Activated naive CD8-positive, alpha-beta T cell treated with anti-CD3 and anti-CD28 coated beads, Interleukin-2, amount 10 ng/mL, durations not matched to agents 7 days and 5 days (primary cell): ENCODE results near the gene RRP8. TPM values are rescaled to one million over a fixed set of nuclear protein-coding genes. Genes with fewer than 3 reads are reported as not detected.
A peak's percentile ranks its signal among the peaks of the same experiment; 100 is the strongest.

Source experiments
- ATAC-seq: fragments of 150-1000 bp; cut with Tn5 transposase; one replicate; pipeline ENCODE4 v1.10.0; 2021; ENCODE audit warnings: low read depth, moderate library complexity
- POLR2A ChIA-PET: fragments of 350-600 bp; sonication (Branson Sonifier 250); formaldehyde crosslinking; loops from one replicate; lab custom pipeline; 2021; ENCODE audit warnings: antibody characterized with exemption; lab: Charles Lee
- DNase-seq: peaks from one replicate; pipeline ENCODE4 v3.0.0; 2021
- H3K27ac Mint-ChIP-seq: one replicate; pipeline ENCODE4 v1.8.0; 2022; ENCODE audit warnings: mild to moderate bottlenecking, mixed read lengths
- H3K27me3 Mint-ChIP-seq: one replicate; pipeline ENCODE4 v1.8.0; 2022; ENCODE audit warnings: mild to moderate bottlenecking, moderate library complexity, mixed read lengths
- H3K36me3 Mint-ChIP-seq: one replicate; pipeline ENCODE4 v1.8.0; 2021; ENCODE audit warnings: mild to moderate bottlenecking, mixed read lengths
- H3K4me1 Mint-ChIP-seq: one replicate; pipeline ENCODE4 v1.8.0; 2021; ENCODE audit warnings: mixed read lengths
- H3K4me3 Mint-ChIP-seq: one replicate; pipeline ENCODE4 v1.8.0; 2022; ENCODE audit warnings: mild to moderate bottlenecking, moderate library complexity, mixed read lengths
- H3K9me3 Mint-ChIP-seq: one replicate; pipeline ENCODE4 v1.8.0; 2021; ENCODE audit warnings: mixed read lengths
- total RNA-seq, 2 experiments: library from RNA; stranded (reverse); gene quantifications; one replicate each; pipeline ENCODE4 v1.2.3, GENCODE V29; 2021

Gene RRP8
- total RNA-seq, 2 experiments from 2014 or later: 31.7 to 34.4 TPM

DNA sequence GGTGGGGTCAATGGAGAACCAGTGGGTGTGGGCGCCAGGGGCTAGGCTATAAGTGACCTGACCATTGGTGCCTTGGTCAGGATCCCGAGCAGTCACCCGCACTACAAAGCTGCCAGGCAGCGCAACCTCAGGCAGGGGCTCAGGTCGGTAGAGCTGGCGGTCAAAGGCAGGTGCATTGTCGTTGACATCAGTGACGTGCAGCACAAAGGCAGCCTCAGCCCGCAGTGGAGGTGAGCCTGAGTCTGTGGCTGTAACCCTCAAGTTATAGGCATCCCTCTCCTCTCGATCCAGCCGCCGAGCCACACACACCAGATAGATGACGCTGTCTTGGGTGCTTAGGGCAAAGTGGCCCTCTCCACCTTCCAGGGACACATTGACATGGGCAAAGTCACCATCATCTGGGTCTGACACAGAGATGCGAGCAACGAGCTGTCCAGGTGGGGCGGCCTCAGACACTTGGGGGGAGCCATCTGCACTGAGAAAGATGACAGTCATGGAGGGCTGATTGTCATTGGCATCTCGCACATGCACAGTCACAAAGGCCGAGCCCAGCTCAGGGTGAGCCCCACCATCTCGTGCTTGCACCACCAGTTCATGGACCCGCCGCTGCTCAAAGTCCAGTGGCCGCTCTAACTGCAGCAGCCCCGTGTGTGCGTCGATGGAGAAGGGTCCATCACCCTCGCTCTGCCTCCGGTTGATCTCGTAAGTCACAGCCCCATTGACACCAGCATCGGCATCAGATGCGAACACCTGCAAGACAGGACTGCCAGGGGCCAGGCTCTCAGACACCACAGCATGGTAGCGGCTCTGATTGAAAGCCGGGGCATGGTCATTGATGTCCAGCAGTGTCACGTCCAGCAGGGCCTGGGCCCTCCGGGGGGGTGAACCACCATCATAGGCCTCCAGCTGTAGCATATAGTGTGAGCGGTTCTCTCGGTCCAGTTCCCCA is 36.9 kb upstream of the RRP8 start:
- H3K4me3 Mint-ChIP-seq: no peak overlapping the region
- no peak for ATAC-seq
- POLR2A ChIA-PET: no interaction called here

GRCh38 chr11:6638429-6638828 is 35.0 kb upstream of the RRP8 start:
- Mint-ChIP-seq H3K9me3 (no peaks in the 10 kb centered on the region), H3K27ac (no peak overlapping the region), H3K27me3 (no peaks in the 10 kb centered on the region), H3K4me1 (peaks cover 5% of the 10 kb centered on the region), H3K4me3 (no peak overlapping the region), H3K36me3 (no peaks in the 10 kb centered on the region)
- POLR2A ChIA-PET: interaction anchor here (1.4 kb wide), 2 partner anchors 11 to 20 kb away, joined by 3 to 5 read pairs; partner anchors contain the start of gene TPP1
- no peak for ATAC-seq
- DNase-seq: no peak

More for the DNA sequence above, 36.9 kb upstream of the RRP8 start:
- Mint-ChIP-seq H3K9me3 (no peaks in the 10 kb centered on the region), H3K27ac (no peak overlapping the region), H3K4me1 (peaks cover 8% of the 10 kb centered on the region), H3K36me3 (no peaks in the 10 kb centered on the region), H3K27me3 (no peaks in the 10 kb centered on the region)
- no peak for DNase-seq

DNA sequence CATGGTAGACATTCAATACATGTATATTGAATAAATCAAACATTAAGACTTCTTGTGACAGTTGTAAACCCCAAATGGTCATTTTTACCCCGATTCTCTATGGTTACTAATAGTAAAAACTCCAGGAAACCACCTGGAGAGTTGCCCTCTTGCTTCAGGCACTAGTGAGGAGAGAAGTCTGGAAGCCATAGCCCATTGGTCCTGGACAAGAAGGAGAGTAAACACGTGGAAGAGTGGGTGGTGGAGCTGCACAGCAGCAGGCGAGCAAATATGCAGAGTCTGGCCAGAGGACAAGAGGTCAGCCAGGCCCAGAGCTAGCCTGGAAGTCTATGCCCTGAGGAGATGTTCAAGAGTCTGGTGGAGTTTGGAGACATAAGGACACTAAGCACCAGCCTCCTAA is 34.5 kb upstream of the RRP8 start:
- H3K27ac Mint-ChIP-seq: no peak overlapping the region
- peaks cover 5% of the 10 kb centered on the region for H3K4me1 Mint-ChIP-seq
- no peak for ATAC-seq
- POLR2A ChIA-PET: interaction anchor here (1.4 kb wide), 1 partner anchor 10 kb away, joined by 3 read pairs; no protein-coding TSS in a partner anchor
- no peaks in the 10 kb centered on the region for H3K9me3 Mint-ChIP-seq
- no peaks in the 10 kb centered on the region for H3K27me3 Mint-ChIP-seq
- no peaks in the 10 kb centered on the region for H3K36me3 Mint-ChIP-seq
- no peak for DNase-seq
- no peak overlapping the region for H3K4me3 Mint-ChIP-seq

- H3K36me3 Mint-ChIP-seq: no peaks in the 10 kb centered on the region
- DNase-seq (no peak), ATAC-seq (no peak)
- POLR2A ChIA-PET: no interaction called here
- H3K9me3 Mint-ChIP-seq: no peaks in the 10 kb centered on the region
- H3K4me1 Mint-ChIP-seq: peaks cover 7% of the 10 kb centered on the region
- no peaks in the 10 kb centered on the region for H3K27me3 Mint-ChIP-seq
- no peak overlapping the region for H3K27ac Mint-ChIP-seq
- H3K4me3 Mint-ChIP-seq: no peak overlapping the region
Observed at GRCh38 chr11:6636480-6636879, 33.1 kb upstream of the RRP8 start.

DNA sequence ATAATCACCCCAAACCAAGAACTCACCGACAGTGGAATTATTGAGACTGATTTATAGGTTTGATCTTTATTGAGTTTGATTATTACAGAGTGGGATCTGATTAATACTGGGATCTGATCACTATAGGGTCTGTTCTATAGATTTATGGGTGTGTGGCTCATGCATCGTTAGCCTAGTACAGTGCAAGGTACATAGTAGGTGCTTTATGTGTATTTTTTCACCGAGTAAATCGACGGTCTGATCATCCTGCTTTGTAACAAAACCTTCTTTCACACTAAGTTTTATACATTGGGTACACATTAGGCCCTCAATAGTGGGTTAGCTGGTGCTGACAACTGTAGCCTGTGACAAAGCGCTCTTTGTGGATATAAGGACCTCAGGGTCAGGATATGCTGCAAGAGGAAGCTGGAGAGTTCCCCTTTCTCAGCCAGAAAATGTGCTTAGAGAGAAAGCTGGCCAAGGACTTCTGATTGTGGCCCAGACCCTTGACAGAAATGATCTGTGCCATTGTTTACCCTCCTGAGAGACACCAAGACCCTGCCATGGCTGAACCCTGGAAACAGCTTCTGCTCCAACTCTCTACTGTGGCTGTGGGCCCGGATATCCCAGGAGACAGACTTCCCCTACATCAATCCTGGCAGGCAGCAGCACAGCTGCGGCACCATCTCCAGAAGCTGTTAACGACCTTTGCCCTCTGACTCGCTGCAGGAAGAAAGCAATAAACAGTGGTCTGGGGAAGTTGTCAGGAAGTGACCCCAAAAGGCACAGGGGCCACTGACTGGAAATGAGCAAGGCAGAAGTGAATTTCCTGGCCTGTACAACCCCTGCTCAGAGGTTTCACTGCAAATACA is 31.9 kb upstream of the RRP8 start:
- no peaks in the 10 kb centered on the region for H3K9me3 Mint-ChIP-seq
- H3K4me1 Mint-ChIP-seq: peaks cover 7% of the 10 kb centered on the region
- ATAC-seq (no peak), DNase-seq (no peak)
- H3K4me3 Mint-ChIP-seq: no peak overlapping the region
- no peaks in the 10 kb centered on the region for H3K27me3 Mint-ChIP-seq
- H3K27ac Mint-ChIP-seq: no peak overlapping the region
- POLR2A ChIA-PET: no interaction called here
- H3K36me3 Mint-ChIP-seq: no peaks in the 10 kb centered on the region

DNA sequence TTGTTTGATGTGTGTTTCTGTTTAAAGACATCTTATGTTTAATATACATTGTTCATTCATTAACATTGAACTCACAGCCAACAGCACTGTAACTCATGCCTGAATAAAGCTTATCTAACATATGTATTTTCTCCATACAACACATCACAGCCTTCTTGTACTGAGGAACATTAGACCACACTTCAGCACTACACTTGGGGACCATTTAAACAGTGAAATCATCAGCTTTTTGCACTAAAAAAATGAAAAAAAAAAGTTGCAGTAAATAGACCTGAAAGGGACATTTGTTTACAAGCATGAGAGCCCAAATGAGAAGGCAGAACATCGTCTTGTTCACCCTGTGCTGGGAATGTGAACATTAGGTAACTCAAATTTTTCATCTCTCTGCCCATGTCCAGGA is 31.1 kb upstream of the RRP8 start:
- H3K4me3 Mint-ChIP-seq: no peak overlapping the region
- DNase-seq (no peak), ATAC-seq (no peak)
- POLR2A ChIA-PET: no interaction called here
- H3K4me1 Mint-ChIP-seq: peaks cover 6% of the 10 kb centered on the region
- no peak overlapping the region for H3K27ac Mint-ChIP-seq
- H3K36me3 Mint-ChIP-seq: no peaks in the 10 kb centered on the region
- H3K27me3 Mint-ChIP-seq: no peaks in the 10 kb centered on the region
- H3K9me3 Mint-ChIP-seq: no peaks in the 10 kb centered on the region

GRCh38 chr11:6633422-6634408 is 30.3 kb upstream of the RRP8 start:
- H3K36me3 Mint-ChIP-seq: no peaks in the 10 kb centered on the region
- H3K4me1 Mint-ChIP-seq: peaks cover 2% of the 10 kb centered on the region
- no peaks in the 10 kb centered on the region for H3K9me3 Mint-ChIP-seq
- H3K27me3 Mint-ChIP-seq: no peaks in the 10 kb centered on the region
- no peak for ATAC-seq
- H3K27ac Mint-ChIP-seq: no peak overlapping the region
- DNase-seq: no peak
- no peak overlapping the region for H3K4me3 Mint-ChIP-seq
- POLR2A ChIA-PET: interaction anchor here (1.8 kb wide), 1 partner anchor 22 kb away, joined by 4 read pairs; the partner anchor contains the start of gene TAF10

- POLR2A ChIA-PET: interaction anchor here (1.8 to 2.1 kb wide), 2 partner anchors 14 to 21 kb away, joined by 4 to 8 read pairs; partner anchors contain the start of genes TAF10 and TPP1
Observed at GRCh38 chr11:6632116-6633073, 29.0 kb upstream of the RRP8 start.

GRCh38 chr11:6631361-6631890 is 28.0 kb upstream of the RRP8 start:
- H3K4me3 Mint-ChIP-seq: no peak overlapping the region
- ATAC-seq (no peak), DNase-seq (no peak)
- POLR2A ChIA-PET: interaction anchor here (2.1 kb wide), 1 partner anchor 13 kb away, joined by 8 read pairs; the partner anchor contains the start of gene TPP1
- peaks cover 17% of the 10 kb centered on the region for H3K4me1 Mint-ChIP-seq
- H3K9me3 Mint-ChIP-seq: no peaks in the 10 kb centered on the region
- peak overlapping the region; percentile 36 for H3K27ac Mint-ChIP-seq
- H3K36me3 Mint-ChIP-seq: no peaks in the 10 kb centered on the region
- H3K27me3 Mint-ChIP-seq: no peaks in the 10 kb centered on the region

More at GRCh38 chr11:6632116-6633073, 29.0 kb upstream of the RRP8 start:
- ATAC-seq: peak; percentile 38
- Mint-ChIP-seq H3K9me3 (no peaks in the 10 kb centered on the region), H3K36me3 (no peaks in the 10 kb centered on the region), H3K4me1 (peaks cover 10% of the 10 kb centered on the region), H3K27me3 (no peaks in the 10 kb centered on the region), H3K27ac (no peak overlapping the region), H3K4me3 (no peak overlapping the region)
- no peak for DNase-seq

- H3K4me1 Mint-ChIP-seq: peaks cover 18% of the 10 kb centered on the region
- DNase-seq: no peak
- no peaks in the 10 kb centered on the region for H3K27me3 Mint-ChIP-seq
- no peak for ATAC-seq
- POLR2A ChIA-PET: interaction anchor here (2.1 kb wide), 1 partner anchor 12 kb away, joined by 8 read pairs; the partner anchor contains the start of gene TPP1
- no peaks in the 10 kb centered on the region for H3K36me3 Mint-ChIP-seq
- no peak overlapping the region for H3K27ac Mint-ChIP-seq
- H3K9me3 Mint-ChIP-seq: no peaks in the 10 kb centered on the region
- no peak overlapping the region for H3K4me3 Mint-ChIP-seq
Observed at GRCh38 chr11:6630632-6631291, 27.3 kb upstream of the RRP8 start.
